ENCODE data around the gene ANKRD11. TPM values are rescaled to one million over a fixed set of nuclear protein-coding genes. Genes with fewer than 3 reads are reported as not detected.
"Not testable (repeated sequence)": the region's sequence is repeated elsewhere in the genome, so short reads cannot be mapped to it uniquely, and the experiment has no call there.

ANKRD11 gene
- total RNA-seq, 1 donor, result 97.4 TPM

DNA sequence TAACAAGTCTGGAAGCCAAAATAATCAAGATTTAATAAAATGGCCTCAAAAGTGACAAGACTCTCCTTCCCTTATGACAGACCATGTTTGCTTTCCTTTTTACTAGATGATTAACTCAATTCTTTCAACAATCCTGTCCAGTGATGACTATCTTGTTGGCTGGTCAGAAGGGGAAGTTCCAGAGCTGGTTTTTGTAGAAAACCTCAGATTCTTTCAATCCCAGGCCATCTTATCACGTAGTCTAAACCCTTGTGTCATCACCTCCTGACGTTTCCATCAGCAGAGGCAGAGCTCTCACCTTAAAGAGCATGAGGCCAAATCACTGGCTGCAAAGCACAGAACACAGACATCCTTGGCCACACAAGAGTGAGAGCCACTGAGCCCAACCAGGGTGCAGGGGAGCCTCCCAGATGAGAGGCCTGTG, 125.3 kb downstream of the ANKRD11 start:
- Histone ChIP-seq H3K9me3 (ENCODE audit: low read depth, low read length) (no peaks in the 10 kb centered on the region), H4K20me1 (ENCODE audit: insufficient read depth, low read length) (peaks cover 80% of the 10 kb centered on the region), H2AFZ (ENCODE audit: low read length) (no peak overlapping the region), H3K4me1 (ENCODE audit: insufficient read depth, low read length) (peaks cover 27% of the 10 kb centered on the region), H3K79me2 (ENCODE audit: insufficient read depth, low read length) (peaks cover 96% of the 10 kb centered on the region), H3K27me3 (ENCODE audit: insufficient read depth, low read length) (no peaks in the 10 kb centered on the region), H3K4me2 (ENCODE audit: insufficient read depth, low read length) (peak overlapping the region; percentile 56), H3K4me3 (ENCODE audit: insufficient read depth, low read length) (no peak overlapping the region), H3K36me3 (ENCODE audit: insufficient read depth, low read length) (no peaks in the 10 kb centered on the region), H3K27ac (ENCODE audit: low read depth, low read length) (peak overlapping the region; percentile 92)
- peak; percentile 94 for DNase-seq (ENCODE audit: insufficient read length, low spot score, missing footprints)
- TF ChIP-seq, protein P1, sequence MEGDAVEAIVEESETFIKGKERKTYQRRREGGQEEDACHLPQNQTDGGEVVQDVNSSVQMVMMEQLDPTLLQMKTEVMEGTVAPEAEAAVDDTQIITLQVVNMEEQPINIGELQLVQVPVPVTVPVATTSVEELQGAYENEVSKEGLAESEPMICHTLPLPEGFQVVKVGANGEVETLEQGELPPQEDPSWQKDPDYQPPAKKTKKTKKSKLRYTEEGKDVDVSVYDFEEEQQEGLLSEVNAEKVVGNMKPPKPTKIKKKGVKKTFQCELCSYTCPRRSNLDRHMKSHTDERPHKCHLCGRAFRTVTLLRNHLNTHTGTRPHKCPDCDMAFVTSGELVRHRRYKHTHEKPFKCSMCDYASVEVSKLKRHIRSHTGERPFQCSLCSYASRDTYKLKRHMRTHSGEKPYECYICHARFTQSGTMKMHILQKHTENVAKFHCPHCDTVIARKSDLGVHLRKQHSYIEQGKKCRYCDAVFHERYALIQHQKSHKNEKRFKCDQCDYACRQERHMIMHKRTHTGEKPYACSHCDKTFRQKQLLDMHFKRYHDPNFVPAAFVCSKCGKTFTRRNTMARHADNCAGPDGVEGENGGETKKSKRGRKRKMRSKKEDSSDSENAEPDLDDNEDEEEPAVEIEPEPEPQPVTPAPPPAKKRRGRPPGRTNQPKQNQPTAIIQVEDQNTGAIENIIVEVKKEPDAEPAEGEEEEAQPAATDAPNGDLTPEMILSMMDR (IDR thresholded peaks at IDR 0.05; ENCODE audit: extremely low read depth, low read depth, low read length), result no peak

DNA sequence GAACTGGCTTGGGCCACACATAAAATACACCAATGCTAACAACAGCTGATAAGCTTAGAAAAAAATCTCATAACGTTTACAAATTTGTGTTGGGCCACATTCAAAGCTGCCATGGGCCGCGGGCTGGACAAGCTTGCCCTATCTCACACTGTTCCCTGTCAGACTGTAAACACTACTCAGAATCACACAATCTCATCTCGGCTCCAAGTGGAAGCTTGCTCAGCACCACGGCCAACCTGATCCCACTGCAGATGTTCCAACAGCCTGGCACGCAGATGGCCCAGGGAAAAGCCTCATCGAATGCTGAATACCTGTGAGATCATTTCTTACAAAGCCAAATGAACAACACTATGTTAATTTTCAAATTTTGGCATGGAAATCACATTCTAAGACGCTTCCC, 125.8 kb downstream of the ANKRD11 start:
- DNase-seq (ENCODE audit: insufficient read length, low spot score, missing footprints), result no peak
- Histone ChIP-seq H3K79me2 (ENCODE audit: insufficient read depth, low read length) (peaks cover 96% of the 10 kb centered on the region), H3K9me3 (ENCODE audit: low read depth, low read length) (no peaks in the 10 kb centered on the region), H3K4me3 (ENCODE audit: insufficient read depth, low read length) (no peak overlapping the region), H4K20me1 (ENCODE audit: insufficient read depth, low read length) (peaks cover 80% of the 10 kb centered on the region), H3K27ac (ENCODE audit: low read depth, low read length) (peak overlapping the region; percentile 92), H3K4me1 (ENCODE audit: insufficient read depth, low read length) (peaks cover 25% of the 10 kb centered on the region), H2AFZ (ENCODE audit: low read length) (no peak overlapping the region), H3K27me3 (ENCODE audit: insufficient read depth, low read length) (no peaks in the 10 kb centered on the region), H3K36me3 (ENCODE audit: insufficient read depth, low read length) (no peaks in the 10 kb centered on the region), H3K4me2 (ENCODE audit: insufficient read depth, low read length) (peak overlapping the region; percentile 56)
- TF ChIP-seq, protein P1 (IDR thresholded peaks at IDR 0.05; ENCODE audit: extremely low read depth, low read depth, low read length), result no peak

GRCh38 chr16:89363621-89364393, 126.6 kb downstream of the ANKRD11 start:
- no peaks in the 10 kb centered on the region for H3K36me3 ChIP-seq (ENCODE audit: insufficient read depth, low read length)
- TF ChIP-seq, protein P1 (IDR thresholded peaks at IDR 0.05; ENCODE audit: extremely low read depth, low read depth, low read length), result no peak
- H3K4me2 ChIP-seq (ENCODE audit: insufficient read depth, low read length), result peak overlapping the region; percentile 56
- peaks cover 24% of the 10 kb centered on the region for H3K4me1 ChIP-seq (ENCODE audit: insufficient read depth, low read length)
- H3K27ac ChIP-seq (ENCODE audit: low read depth, low read length), result peak overlapping the region; percentile 92
- H4K20me1 ChIP-seq (ENCODE audit: insufficient read depth, low read length), result peaks cover 79% of the 10 kb centered on the region
- no peak overlapping the region for H3K4me3 ChIP-seq (ENCODE audit: insufficient read depth, low read length)
- no peak overlapping the region for H2AFZ ChIP-seq (ENCODE audit: low read length)
- no peaks in the 10 kb centered on the region for H3K9me3 ChIP-seq (ENCODE audit: low read depth, low read length)
- no peaks in the 10 kb centered on the region for H3K27me3 ChIP-seq (ENCODE audit: insufficient read depth, low read length)
- DNase-seq (ENCODE audit: insufficient read length, low spot score, missing footprints), result peak; percentile 93
- H3K79me2 ChIP-seq (ENCODE audit: insufficient read depth, low read length), result peaks cover 96% of the 10 kb centered on the region

DNA sequence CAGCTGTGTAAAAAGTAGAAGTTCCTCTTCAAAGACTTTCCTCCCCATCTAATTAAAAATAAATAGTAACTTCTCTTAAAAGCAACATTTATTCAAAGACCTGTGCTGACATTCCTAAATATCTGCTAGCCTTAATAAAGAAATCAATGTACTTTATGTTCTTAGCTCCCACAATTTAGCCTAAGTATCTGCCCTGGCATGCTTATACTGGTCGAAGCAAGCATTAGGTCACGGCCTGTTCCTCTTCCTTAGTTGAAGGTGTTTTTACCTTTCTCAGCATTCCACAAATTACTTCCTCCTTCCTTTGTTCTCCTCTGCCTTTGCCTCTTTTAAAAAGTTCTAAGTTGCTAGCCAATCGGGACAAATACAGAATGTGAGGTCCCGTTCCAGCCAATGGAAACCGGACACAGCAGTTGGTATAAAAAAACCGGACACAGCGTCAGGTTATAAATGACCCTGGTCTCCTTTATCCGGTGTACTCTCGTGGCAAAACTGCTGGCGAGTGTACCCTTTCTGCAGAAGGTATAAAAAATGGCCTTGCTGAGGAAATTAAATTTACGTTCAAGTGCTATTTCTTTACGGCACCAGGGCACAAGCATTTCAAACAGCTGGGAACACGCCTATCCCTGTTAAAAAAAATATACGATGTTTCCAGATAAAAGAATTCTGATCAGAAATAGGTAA, 127.7 kb downstream of the ANKRD11 start:
- H3K9me3 ChIP-seq (ENCODE audit: low read depth, low read length); H2AFZ ChIP-seq (ENCODE audit: low read length); H3K4me3 ChIP-seq (ENCODE audit: insufficient read depth, low read length); DNase-seq (ENCODE audit: insufficient read length, low spot score, missing footprints); H3K27ac ChIP-seq (ENCODE audit: low read depth, low read length); H3K4me2 ChIP-seq (ENCODE audit: insufficient read depth, low read length); H3K36me3 ChIP-seq (ENCODE audit: insufficient read depth, low read length); H3K27me3 ChIP-seq (ENCODE audit: insufficient read depth, low read length): not testable (repeated sequence)
- Histone ChIP-seq H3K79me2 (ENCODE audit: insufficient read depth, low read length) (peaks cover 96% of the 10 kb centered on the region), H4K20me1 (ENCODE audit: insufficient read depth, low read length) (peaks cover 86% of the 10 kb centered on the region), H3K4me1 (ENCODE audit: insufficient read depth, low read length) (peaks cover 24% of the 10 kb centered on the region)
